H1 (cell line): Measurements from ENCODE around the gene LIPT2. TPM values are rescaled to one million over a fixed set of nuclear protein-coding genes. Genes with fewer than 3 reads are reported as not detected.

Experiments
- CTCF ChIA-PET: fragments of 300-600 bp; sonication (Branson Sonifier 250); formaldehyde crosslinking; loops from one replicate; lab custom pipeline; 2021; ENCODE audit not compliant: partially characterized antibody; lab: Charles Lee
- POLR2A ChIA-PET: fragments of 300-600 bp; sonication (Branson Sonifier 250); formaldehyde crosslinking; loops from one replicate; lab custom pipeline; 2021; ENCODE audit warnings: inconsistent platforms; ENCODE audit not compliant: partially characterized antibody; lab: Charles Lee
- DNase-seq, 2 experiments: peaks; one replicate each; pipeline versions ENCODE4 v3.0.0 to v3.0.0-alpha.2; 2010 to 2022; ENCODE audit warnings: low spot score in 2 of 2, low read depth in 1 of 2, mixed read lengths in 1 of 2
- FAIRE-seq: peaks from 2 replicates; lab custom pipeline; 2011; peaks lifted over from hg19 to GRCh38; lab: Jason Lieb, UNC
- H2AFZ ChIP-seq: 2 replicates; pipeline ENCODE4 v1.8.1; 2012; ENCODE audit warnings: low read length, inconsistent platforms
- H2AK5ac ChIP-seq: 2 replicates; pipeline ENCODE4 v1.6.1; 2013; ENCODE audit warnings: low read depth, low read length
- H2BK120ac ChIP-seq: replicated peaks from 2 replicates; pipeline ENCODE3; 2013; ENCODE audit warnings: low read depth, low read length, inconsistent platforms
- H2BK12ac ChIP-seq: 2 replicates; pipeline ENCODE4 v1.6.1; 2013; ENCODE audit warnings: low read depth, low read length
- H2BK15ac ChIP-seq: 2 replicates; pipeline ENCODE4 v1.6.1; 2013; ENCODE audit warnings: low read length
- H2BK20ac ChIP-seq: 2 replicates; pipeline ENCODE4 v1.6.1; 2013; ENCODE audit warnings: low read length
- H2BK5ac ChIP-seq: 2 replicates; pipeline ENCODE4 v1.6.1; 2013; ENCODE audit warnings: low read depth, low read length
- H3K14ac ChIP-seq: 2 replicates; pipeline ENCODE4 v1.6.1; 2013; ENCODE audit warnings: inconsistent platforms; ENCODE audit not compliant: insufficient read length
- H3K18ac ChIP-seq: 2 replicates; pipeline ENCODE4 v1.6.1; 2013; ENCODE audit warnings: low read length; ENCODE audit errors: extremely low read depth
- H3K23ac ChIP-seq: 2 replicates; pipeline ENCODE4 v1.6.1; 2013; ENCODE audit warnings: inconsistent platforms; ENCODE audit not compliant: insufficient read length
- H3K23me2 ChIP-seq: 2 replicates; pipeline ENCODE4 v1.6.1; 2013; ENCODE audit warnings: low read depth, low read length
- H3K27ac ChIP-seq: 2 replicates; pipeline ENCODE4 v1.6.1; 2011; ENCODE audit warnings: low read depth, low read length, inconsistent platforms
- H3K27me3 ChIP-seq, 4 experiments: replicated peaks in 1 of 4; 1 replicate in 1 of 4; 2 replicates in 3 of 4; pipeline versions ENCODE4 v1.6.1 to v1.8.1; 2011 to 2013; ENCODE audit warnings: low read length in 3 of 4, mild to moderate bottlenecking in 3 of 4, inconsistent platforms in 2 of 4, mixed read lengths in 2 of 4, moderate library complexity in 1 of 4; ENCODE audit not compliant: control insufficient read depth in 3 of 4, insufficient read depth in 3 of 4; ENCODE audit errors: extremely low read depth in 1 of 4
- H3K36me3 ChIP-seq, 4 experiments: 2 replicates each; pipeline versions ENCODE4 v1.6.1 to v1.8.1; 2011 to 2013; ENCODE audit warnings: mild to moderate bottlenecking in 4 of 4, low read length in 3 of 4, moderate library complexity in 2 of 4, control low read depth in 1 of 4, inconsistent platforms in 1 of 4; ENCODE audit not compliant: insufficient read depth in 4 of 4, control insufficient read depth in 2 of 4
- H3K4ac ChIP-seq: replicated peaks from 2 replicates; pipeline ENCODE3; 2013; ENCODE audit warnings: low read length, low read depth, mixed read lengths, inconsistent platforms; ENCODE audit not compliant: insufficient read length
- H3K4me1 ChIP-seq, 4 experiments: replicated peaks in 1 of 4; 1 replicate in 1 of 4; 2 replicates in 3 of 4; pipeline versions ENCODE4 v1.6.1 to v1.8.1; 2011 to 2013; ENCODE audit warnings: low read length in 3 of 4, inconsistent platforms in 2 of 4, mixed read lengths in 1 of 4; ENCODE audit not compliant: insufficient read depth in 4 of 4, control insufficient read depth in 3 of 4
- H3K4me2 ChIP-seq, 2 experiments: 2 replicates each; pipeline versions ENCODE4 v1.6.1 to v1.8.1; 2011 to 2013; ENCODE audit warnings: low read depth in 2 of 2, low read length in 2 of 2, control low read depth in 1 of 2, inconsistent platforms in 1 of 2, mild to moderate bottlenecking in 1 of 2; ENCODE audit not compliant: insufficient read depth in 1 of 2
- H3K4me3 ChIP-seq, 4 experiments: fragments of 200-600, 300-600 bp in 1 of 4; sonication (generic), shearing (Covaris generic), sonication (Bioruptor Twin) in 1 of 4; 2 replicates each; pipeline versions ENCODE4 v1.5.1 to v1.8.1; 2011 to 2016; ENCODE audit warnings: low read length in 4 of 4, low read depth in 3 of 4, control low read depth in 2 of 4, inconsistent platforms in 2 of 4, mild to moderate bottlenecking in 2 of 4, mixed read lengths in 1 of 4, moderate library complexity in 1 of 4; ENCODE audit not compliant: insufficient read depth in 2 of 4; ENCODE audit errors: extremely low read depth in 1 of 4
- H3K56ac ChIP-seq: replicated peaks from 2 replicates; pipeline ENCODE3; 2013; ENCODE audit warnings: low read depth, mild to moderate bottlenecking, mixed read lengths, low read length, inconsistent platforms; ENCODE audit not compliant: insufficient read length
- H3K79me1 ChIP-seq: 2 replicates; pipeline ENCODE4 v1.6.1; 2013; ENCODE audit warnings: low read depth, low read length, control low read depth
- H3K79me2 ChIP-seq, 2 experiments: 2 replicates each; pipeline versions ENCODE4 v1.6.1 to v1.8.1; 2012 to 2013; ENCODE audit warnings: low read length in 2 of 2, mild to moderate bottlenecking in 2 of 2, inconsistent platforms in 1 of 2; ENCODE audit not compliant: insufficient read depth in 2 of 2, control insufficient read depth in 1 of 2
- H3K9ac ChIP-seq, 4 experiments: replicated peaks in 1 of 4; 1 replicate in 1 of 4; 2 replicates in 3 of 4; pipeline versions ENCODE4 v1.6.1 to v1.8.1; 2011 to 2013; ENCODE audit warnings: low read depth in 3 of 4, low read length in 3 of 4, control low read depth in 2 of 4, mild to moderate bottlenecking in 2 of 4, moderate library complexity in 2 of 4, inconsistent platforms in 1 of 4; ENCODE audit errors: extremely low read depth in 1 of 4
- H3K9me3 ChIP-seq, 2 experiments: 2 replicates each; pipeline versions ENCODE4 v1.6.1 to v1.8.1; 2012 to 2013; ENCODE audit warnings: mild to moderate bottlenecking in 2 of 2, moderate library complexity in 2 of 2, control low read depth in 1 of 2, inconsistent platforms in 1 of 2, low read depth in 1 of 2, low read length in 1 of 2, mixed read lengths in 1 of 2; ENCODE audit not compliant: insufficient read depth in 2 of 2
- H4K20me1 ChIP-seq, 2 experiments: replicated peaks in 1 of 2; 2 replicates each; pipeline versions ENCODE3 to v1.8.1; 2011 to 2013; ENCODE audit warnings: inconsistent platforms in 2 of 2, low read length in 2 of 2, mild to moderate bottlenecking in 1 of 2; ENCODE audit not compliant: insufficient read depth in 2 of 2, control insufficient read depth in 1 of 2
- H4K5ac ChIP-seq: 2 replicates; pipeline ENCODE4 v1.6.1; 2013; ENCODE audit warnings: low read length, low read depth, mixed read lengths, inconsistent platforms; ENCODE audit not compliant: insufficient read length
- H4K8ac ChIP-seq: 2 replicates; pipeline ENCODE4 v1.8.0; 2013; ENCODE audit warnings: mild to moderate bottlenecking, moderate library complexity, low read length, inconsistent platforms; ENCODE audit not compliant: insufficient read depth; ENCODE audit errors: extremely low read depth
- H4K91ac ChIP-seq: replicated peaks from 2 replicates; pipeline ENCODE3; 2013; ENCODE audit warnings: low read length, mixed read lengths, inconsistent platforms; ENCODE audit not compliant: insufficient read length
- CBX5 ChIP-seq: fragments of 300-800, 300-1000 bp; sonication (generic); IDR thresholded peaks from 2 replicates; pipeline ENCODE4 v1.7.1; 2016; ENCODE audit warnings: antibody characterized with exemption, low read length, low read depth
- GABPA ChIP-seq: IDR thresholded peaks from 2 replicates; pipeline ENCODE4 v1.6.1; 2011; ENCODE audit warnings: mild to moderate bottlenecking, low read length, moderate library complexity, borderline replicate concordance; ENCODE audit not compliant: insufficient read depth
- JUN ChIP-seq: IDR thresholded peaks from 2 replicates; pipeline ENCODE4 v1.6.1; 2011; ENCODE audit warnings: low read depth, mild to moderate bottlenecking, improper control_type of control experiment, low read length
- NANOG ChIP-seq: IDR thresholded peaks from 2 replicates; pipeline ENCODE4 v1.6.1; 2011; ENCODE audit warnings: low read length, low read depth, mild to moderate bottlenecking, inconsistent platforms; ENCODE audit not compliant: insufficient read depth, poor library complexity, severe bottlenecking
- RFX5 ChIP-seq: IDR thresholded peaks from 2 replicates; pipeline ENCODE4 v1.6.1; 2011; ENCODE audit warnings: low read depth, low read length, improper control_type of control experiment, borderline replicate concordance
- SRF ChIP-seq: IDR thresholded peaks from 2 replicates; pipeline ENCODE4 v1.6.1; 2011; ENCODE audit warnings: mild to moderate bottlenecking, low read depth, low read length, moderate library complexity
- WGBS, 2 experiments: shearing (Covaris generic) in 1 of 2; methylation state at CpG; one replicate each; pipeline versions ENCODE4 v1.1.6 to v1.1.7; 2013 to 2015; ENCODE audit warnings: low lambda C conversion rate in 2 of 2, mixed read lengths in 2 of 2, inconsistent platforms in 1 of 2, low coverage in 1 of 2, missing lambda C conversion rate in 1 of 2; ENCODE audit not compliant: insufficient replicate concordance in 2 of 2, insufficient coverage in 1 of 2, insufficient read length in 1 of 2; ENCODE audit errors: extremely low coverage in 1 of 2, missing lambda C conversion rate in 1 of 2; 5-methylcytosine and 5-hydroxymethylcytosine counted together
- polyA plus RNA-seq, 7 experiments: library from polyadenylated mRNA; depleted of rRNA in 3 of 7; stranded (reverse) in 5 of 7; unstranded in 2 of 7; fragments of >200 nt in 5 of 7; fragments of 200-250 nt in 2 of 7; gene quantifications; 1 replicate in 5 of 7; 2 replicates in 1 of 7; 4 replicates in 1 of 7; pipeline versions ENCODE4 v1.2.1 to v1.2.3, GENCODE V29; 2011 to 2013; ENCODE audit warnings: missing spikeins in 2 of 7, mixed read lengths in 2 of 7
- total RNA-seq: library from RNA; stranded (reverse); fragmentation: NEBNext Ultra II Directional; extraction: Animal tissue kit (Norgen Biotek cat#: 25700); gene quantifications from 2 replicates; pipeline ENCODE4 v1.2.1, GENCODE V29; 2021
- TF ChIP-seq, protein P1 (sequence below): IDR thresholded peaks from 2 replicates; pipeline ENCODE4 v1.6.1; 2011; ENCODE audit warnings: low read length, improper control_type of control experiment
- TF ChIP-seq, protein P2 (sequence below): IDR thresholded peaks from 2 replicates; pipeline ENCODE4 v1.6.1; 2012; ENCODE audit warnings: low read length, inconsistent platforms

Gene LIPT2
- total and polyA plus RNA-seq, 2 of the 8 experiments (the other 6 are each of a cell fraction or from before 2014, with no cell fraction given), result 6.4 to 16.7 TPM

DNA sequence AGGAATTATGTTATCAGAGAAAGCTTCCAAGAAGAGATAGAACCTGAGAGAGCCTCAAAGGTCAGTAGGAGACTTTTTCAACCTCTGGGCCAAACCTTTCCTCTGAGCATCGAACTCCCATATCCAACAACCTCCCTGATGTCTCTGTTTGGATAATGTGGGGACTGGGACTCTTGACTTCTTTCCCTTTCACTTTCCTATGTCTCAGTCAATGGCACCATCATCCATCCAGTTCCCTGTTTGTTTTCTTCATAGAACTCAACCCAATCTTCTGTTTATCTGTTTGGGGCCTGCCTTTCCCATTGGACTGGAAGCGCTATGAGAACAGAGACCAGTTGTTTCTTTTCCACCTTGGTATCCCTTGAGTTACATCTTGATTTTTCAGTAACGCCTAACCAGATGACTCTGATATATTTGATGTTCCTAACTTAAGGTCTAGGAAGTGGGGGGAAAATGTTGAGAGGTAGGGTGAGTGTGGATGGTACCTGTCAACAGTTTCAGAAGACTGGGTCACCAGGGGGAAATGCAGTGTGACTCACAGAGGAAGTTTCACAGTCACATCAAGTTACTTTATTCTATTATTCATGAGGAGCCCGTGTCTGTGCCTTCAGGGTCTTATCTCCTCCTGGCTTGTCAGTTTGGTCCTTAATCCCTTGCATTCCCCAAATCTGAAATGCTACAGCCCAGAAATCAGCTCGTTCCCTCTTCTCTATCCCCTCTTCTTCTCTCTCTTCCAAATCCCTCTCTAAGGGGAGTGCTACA lies 21.7 kb downstream of the LIPT2 start:
- H3K23me2 ChIP-seq, result no peaks in the 10 kb centered on the region; the same call in 1 of the 2 replicates
- no peaks in the 10 kb centered on the region for H3K36me3 ChIP-seq
- H2AFZ ChIP-seq, result no peak overlapping the region
- no peak overlapping the region for H4K5ac ChIP-seq
- POLR2A ChIA-PET, result interaction anchor here (1.2 kb wide), 1 partner anchor 22 kb away, joined by 3 read pairs; the partner anchor contains the start of gene LIPT2
- H2BK15ac ChIP-seq, result no peak overlapping the region
- DNase-seq, result no peak
- H2BK20ac ChIP-seq, result no peak overlapping the region
- H3K56ac ChIP-seq, result no peak overlapping the region
- no peaks in the 10 kb centered on the region for H3K9me3 ChIP-seq
- H3K4me3 ChIP-seq, result no peak overlapping the region
- H3K14ac ChIP-seq, result no peak overlapping the region
- WGBS, 2 experiments, result 91% methylated on average over 5 of the region's 5 CpGs; no CpG with 5 or more reads in 1 of the 2 experiments
- no peak overlapping the region for H3K9ac ChIP-seq
- no peak overlapping the region for H3K4ac ChIP-seq
- no peak overlapping the region for H2BK120ac ChIP-seq
- peaks cover 0 to 3% (median 0%) of the 10 kb centered on the region in 4 experiments; a peak in 2 of 7 replicates for H3K27me3 ChIP-seq
- peaks cover 4 to 9% (median 8%) of the 10 kb centered on the region in 4 experiments for H3K4me1 ChIP-seq
- no peak overlapping the region for H4K91ac ChIP-seq
- no peak overlapping the region for H3K18ac ChIP-seq
- H4K20me1 ChIP-seq, result no peaks in the 10 kb centered on the region
- no peak overlapping the region for H4K8ac ChIP-seq
- no peak overlapping the region for H2BK5ac ChIP-seq
- no peaks in the 10 kb centered on the region for H3K79me2 ChIP-seq
- H3K4me2 ChIP-seq, result no peak overlapping the region
- CTCF ChIA-PET, result interaction anchor here (0.9 to 1.5 kb wide), 5 partner anchors 20 to 99 kb away, joined by 3 to 6 read pairs (median 4); no protein-coding TSS in a partner anchor
- no peak overlapping the region for H3K27ac ChIP-seq
- H3K23ac ChIP-seq, result no peak overlapping the region
- H3K79me1 ChIP-seq, result no peaks in the 10 kb centered on the region
- H2AK5ac ChIP-seq, result no peak overlapping the region
- FAIRE-seq, result no peak
- no peak overlapping the region for H2BK12ac ChIP-seq
- TF ChIP-seq, protein P1, sequence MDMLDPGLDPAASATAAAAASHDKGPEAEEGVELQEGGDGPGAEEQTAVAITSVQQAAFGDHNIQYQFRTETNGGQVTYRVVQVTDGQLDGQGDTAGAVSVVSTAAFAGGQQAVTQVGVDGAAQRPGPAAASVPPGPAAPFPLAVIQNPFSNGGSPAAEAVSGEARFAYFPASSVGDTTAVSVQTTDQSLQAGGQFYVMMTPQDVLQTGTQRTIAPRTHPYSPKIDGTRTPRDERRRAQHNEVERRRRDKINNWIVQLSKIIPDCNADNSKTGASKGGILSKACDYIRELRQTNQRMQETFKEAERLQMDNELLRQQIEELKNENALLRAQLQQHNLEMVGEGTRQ, result no peak
- TF ChIP-seq JUN (no peak), CBX5 (no peak), NANOG (no peak), SRF (no peak), RFX5 (no peak), GABPA (no peak)
- TF ChIP-seq, protein P2, sequence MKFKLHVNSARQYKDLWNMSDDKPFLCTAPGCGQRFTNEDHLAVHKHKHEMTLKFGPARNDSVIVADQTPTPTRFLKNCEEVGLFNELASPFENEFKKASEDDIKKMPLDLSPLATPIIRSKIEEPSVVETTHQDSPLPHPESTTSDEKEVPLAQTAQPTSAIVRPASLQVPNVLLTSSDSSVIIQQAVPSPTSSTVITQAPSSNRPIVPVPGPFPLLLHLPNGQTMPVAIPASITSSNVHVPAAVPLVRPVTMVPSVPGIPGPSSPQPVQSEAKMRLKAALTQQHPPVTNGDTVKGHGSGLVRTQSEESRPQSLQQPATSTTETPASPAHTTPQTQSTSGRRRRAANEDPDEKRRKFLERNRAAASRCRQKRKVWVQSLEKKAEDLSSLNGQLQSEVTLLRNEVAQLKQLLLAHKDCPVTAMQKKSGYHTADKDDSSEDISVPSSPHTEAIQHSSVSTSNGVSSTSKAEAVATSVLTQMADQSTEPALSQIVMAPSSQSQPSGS, result no peak
